K562 (cell line): ENCODE results near the gene SLC34A2.

Experiments
- CTCF ChIP-seq, 3 experiments: IDR thresholded peaks in 2 of 3; conservative IDR thresholded peaks in 1 of 3; 2 replicates each; pipeline ENCODE4 v1.5.1; 2011 to 2012; ENCODE audit warnings: low read length in 3 of 3, mild to moderate bottlenecking in 3 of 3, control low read depth in 2 of 3, improper control_type of control experiment in 1 of 3, inconsistent platforms in 1 of 3, low read depth in 1 of 3, mixed read lengths in 1 of 3, moderate library complexity in 1 of 3; ENCODE audit not compliant: insufficient read depth in 2 of 3
- DPF2 ChIP-seq: fragments of 450-650 bp; IDR thresholded peaks from 2 replicates; pipeline ENCODE4 v1.6.1; 2016
- HNRNPH1 ChIP-seq: fragments of 200-400 bp; formaldehyde crosslinking; optimal IDR thresholded peaks from 2 replicates; pipeline ENCODE3; 2017; ENCODE audit warnings: low read depth, mild to moderate bottlenecking, low read length, moderate library complexity
- TAF15 ChIP-seq: fragments of 200-400 bp; formaldehyde crosslinking; IDR thresholded peaks from 2 replicates; pipeline ENCODE4 v1.6.1; 2017; ENCODE audit warnings: mild to moderate bottlenecking, low read depth, low read length, moderate library complexity
- ZNF644 ChIP-seq: fragments of 200-800 bp; sonication (Bioruptor generic); IDR thresholded peaks from 2 replicates; pipeline ENCODE4 v1.6.1; 2016; ENCODE audit warnings: low read depth, missing genetic modification characterization, missing compliant biosample characterization
- TF ChIP-seq, protein P1 (sequence below), 2 experiments: fragments of 450-650 bp; conservative IDR thresholded peaks; 2 replicates each; pipeline ENCODE4 v1.6.1; 2017; ENCODE audit warnings: mild to moderate bottlenecking in 2 of 2, moderate library complexity in 2 of 2

GRCh38 chr4:25608644-25609043, 47.0 kb upstream of the SLC34A2 start:
- TF ChIP-seq DPF2 (no peak), CTCF (IDR thresholded peaks at IDR 0.05 in 2 of 3, conservative IDR thresholded peaks at IDR 0.05 in 1 of 3; ENCODE audit: insufficient read depth in 2 of 3, low read depth in 1 of 3, low read length in 3 of 3) (no peak), ZNF644 (no peak), HNRNPH1 (no peak), TAF15 (no peak)
- TF ChIP-seq, protein P1, sequence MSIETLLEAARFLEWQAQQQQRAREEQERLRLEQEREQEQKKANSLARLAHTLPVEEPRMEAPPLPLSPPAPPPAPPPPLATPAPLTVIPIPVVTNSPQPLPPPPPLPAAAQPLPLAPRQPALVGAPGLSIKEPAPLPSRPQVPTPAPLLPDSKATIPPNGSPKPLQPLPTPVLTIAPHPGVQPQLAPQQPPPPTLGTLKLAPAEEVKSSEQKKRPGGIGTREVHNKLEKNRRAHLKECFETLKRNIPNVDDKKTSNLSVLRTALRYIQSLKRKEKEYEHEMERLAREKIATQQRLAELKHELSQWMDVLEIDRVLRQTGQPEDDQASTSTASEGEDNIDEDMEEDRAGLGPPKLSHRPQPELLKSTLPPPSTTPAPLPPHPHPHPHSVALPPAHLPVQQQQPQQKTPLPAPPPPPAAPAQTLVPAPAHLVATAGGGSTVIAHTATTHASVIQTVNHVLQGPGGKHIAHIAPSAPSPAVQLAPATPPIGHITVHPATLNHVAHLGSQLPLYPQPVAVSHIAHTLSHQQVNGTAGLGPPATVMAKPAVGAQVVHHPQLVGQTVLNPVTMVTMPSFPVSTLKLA (conservative IDR thresholded peaks at IDR 0.05), result no peak
